SK-N-SH treated with all-trans-retinoic acid at 6 μM for 48 hours (cell line): ENCODE results near the gene YPEL5.

ENCODE experiments used
- CSRNP3 ChIP-seq: fragments of 250-450 bp; sonication (Bioruptor Pico); IDR thresholded peaks from 2 replicates; pipeline ENCODE4 v1.5.1; 2021; ENCODE audit warnings: mild to moderate bottlenecking, moderate library complexity
- RARB ChIP-seq: fragments of 250-450 bp; sonication (Bioruptor Pico); IDR thresholded peaks from 2 replicates; pipeline ENCODE4 v1.8.0; 2021; ENCODE audit warnings: mild to moderate bottlenecking, moderate library complexity
- TF ChIP-seq, protein P1 (sequence below): fragments of 250-450 bp; sonication (Bioruptor Pico); IDR thresholded peaks from 2 replicates; pipeline ENCODE4 v1.8.0; 2021; ENCODE audit warnings: low read depth, mild to moderate bottlenecking, moderate library complexity, borderline replicate concordance
- TF ChIP-seq, protein P2 (sequence below): fragments of 250-450 bp; sonication (Bioruptor Pico); IDR thresholded peaks from 2 replicates; pipeline ENCODE4 v1.5.0; 2020; ENCODE audit warnings: mild to moderate bottlenecking, moderate library complexity

- no peak for TF ChIP-seq CSRNP3 (CRISPR knock-in tag)
- no peak for TF ChIP-seq RARB (CRISPR knock-in tag)
- TF ChIP-seq, protein P1, sequence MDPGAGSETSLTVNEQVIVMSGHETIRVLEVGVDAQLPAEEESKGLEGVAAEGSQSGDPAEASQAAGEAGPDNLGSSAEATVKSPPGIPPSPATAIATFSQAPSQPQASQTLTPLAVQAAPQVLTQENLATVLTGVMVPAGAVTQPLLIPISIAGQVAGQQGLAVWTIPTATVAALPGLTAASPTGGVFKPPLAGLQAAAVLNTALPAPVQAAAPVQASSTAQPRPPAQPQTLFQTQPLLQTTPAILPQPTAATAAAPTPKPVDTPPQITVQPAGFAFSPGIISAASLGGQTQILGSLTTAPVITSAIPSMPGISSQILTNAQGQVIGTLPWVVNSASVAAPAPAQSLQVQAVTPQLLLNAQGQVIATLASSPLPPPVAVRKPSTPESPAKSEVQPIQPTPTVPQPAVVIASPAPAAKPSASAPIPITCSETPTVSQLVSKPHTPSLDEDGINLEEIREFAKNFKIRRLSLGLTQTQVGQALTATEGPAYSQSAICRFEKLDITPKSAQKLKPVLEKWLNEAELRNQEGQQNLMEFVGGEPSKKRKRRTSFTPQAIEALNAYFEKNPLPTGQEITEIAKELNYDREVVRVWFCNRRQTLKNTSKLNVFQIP (CRISPR knock-in tag), result no peak
- TF ChIP-seq, protein P2, sequence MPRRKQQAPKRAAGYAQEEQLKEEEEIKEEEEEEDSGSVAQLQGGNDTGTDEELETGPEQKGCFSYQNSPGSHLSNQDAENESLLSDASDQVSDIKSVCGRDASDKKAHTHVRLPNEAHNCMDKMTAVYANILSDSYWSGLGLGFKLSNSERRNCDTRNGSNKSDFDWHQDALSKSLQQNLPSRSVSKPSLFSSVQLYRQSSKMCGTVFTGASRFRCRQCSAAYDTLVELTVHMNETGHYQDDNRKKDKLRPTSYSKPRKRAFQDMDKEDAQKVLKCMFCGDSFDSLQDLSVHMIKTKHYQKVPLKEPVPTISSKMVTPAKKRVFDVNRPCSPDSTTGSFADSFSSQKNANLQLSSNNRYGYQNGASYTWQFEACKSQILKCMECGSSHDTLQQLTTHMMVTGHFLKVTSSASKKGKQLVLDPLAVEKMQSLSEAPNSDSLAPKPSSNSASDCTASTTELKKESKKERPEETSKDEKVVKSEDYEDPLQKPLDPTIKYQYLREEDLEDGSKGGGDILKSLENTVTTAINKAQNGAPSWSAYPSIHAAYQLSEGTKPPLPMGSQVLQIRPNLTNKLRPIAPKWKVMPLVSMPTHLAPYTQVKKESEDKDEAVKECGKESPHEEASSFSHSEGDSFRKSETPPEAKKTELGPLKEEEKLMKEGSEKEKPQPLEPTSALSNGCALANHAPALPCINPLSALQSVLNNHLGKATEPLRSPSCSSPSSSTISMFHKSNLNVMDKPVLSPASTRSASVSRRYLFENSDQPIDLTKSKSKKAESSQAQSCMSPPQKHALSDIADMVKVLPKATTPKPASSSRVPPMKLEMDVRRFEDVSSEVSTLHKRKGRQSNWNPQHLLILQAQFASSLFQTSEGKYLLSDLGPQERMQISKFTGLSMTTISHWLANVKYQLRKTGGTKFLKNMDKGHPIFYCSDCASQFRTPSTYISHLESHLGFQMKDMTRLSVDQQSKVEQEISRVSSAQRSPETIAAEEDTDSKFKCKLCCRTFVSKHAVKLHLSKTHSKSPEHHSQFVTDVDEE (CRISPR knock-in tag), result no peak
Observed at GRCh38 chr2:30144260-30144659, 2.5 kb upstream of the YPEL5 start.
